Vagina (tissue), 2 donors: ENCODE data around the gene LRRN4CL. TPM values are rescaled to one million over a fixed set of nuclear protein-coding genes. Genes with fewer than 3 reads are reported as not detected.

Experiments
- DNase-seq, 2 donors: peaks; one replicate each; pipeline ENCODE4 v3.0.0-alpha.2; 2017; ENCODE audit errors: extremely low spot score in 2 of 2
- H3K27ac ChIP-seq: fragments of 200-600 bp; sonication (generic); one replicate; pipeline ENCODE4 v1.5.1; 2019
- H3K27me3 ChIP-seq: fragments of 200-600 bp; sonication (generic); one replicate; pipeline ENCODE4 v1.5.1; 2019
- H3K36me3 ChIP-seq, 2 donors: fragments of 200-600 bp; sonication (generic); one replicate each; pipeline ENCODE4 v1.5.1; 2017 to 2019
- H3K4me1 ChIP-seq: fragments of 200-600 bp; sonication (generic); one replicate; pipeline ENCODE4 v1.5.1; 2019
- H3K4me3 ChIP-seq, 2 donors: fragments of 200-600 bp; sonication (generic); 1 replicate in 1 of 2; 2 replicates in 1 of 2; pipeline ENCODE4 v1.5.1; 2016 to 2019
- H3K9me3 ChIP-seq: fragments of 200-600 bp; sonication (generic); one replicate; pipeline ENCODE4 v1.5.1; 2019
- POLR2A ChIP-seq, 2 donors: fragments of 450-650 bp; IDR thresholded peaks; one replicate each; pipeline ENCODE4 v1.6.1; 2017; ENCODE audit warnings: antibody characterized with exemption in 2 of 2, mild to moderate bottlenecking in 2 of 2, moderate library complexity in 2 of 2
- POLR2AphosphoS5 ChIP-seq, 2 donors: sonication (generic); formaldehyde crosslinking; IDR thresholded peaks; one replicate each; pipeline ENCODE4 v1.9.0; 2017; ENCODE audit warnings: antibody characterized with exemption in 2 of 2, mild to moderate bottlenecking in 2 of 2, low read depth in 1 of 2; ENCODE audit not compliant: insufficient read depth in 1 of 2
- intact Hi-C: fragments of 100-400 bp; cut with DNase I; formaldehyde crosslinking; loops from one replicate; pipeline ENCODE4 v1.15.1; 2023
- small RNA-seq: library from RNA; depleted of rRNA; stranded (forward); fragments of <200 nt; gene quantifications from one replicate; pipeline ENCODE3, GENCODE V24; 2016
- total RNA-seq: library from RNA; depleted of rRNA; stranded (reverse); fragments of >200 nt; gene quantifications from one replicate; pipeline ENCODE4 v1.2.3, GENCODE V29; 2016
- TF ChIP-seq, protein P1 (sequence below), 3 experiments: fragments of 450-650 bp in 2 of 3; fragments of 200-600 bp in 1 of 3; sonication (generic) in 1 of 3; IDR thresholded peaks; one replicate each; pipeline ENCODE4 v1.5.1; 2017 to 2019; ENCODE audit warnings: antibody characterized with exemption in 3 of 3, mild to moderate bottlenecking in 2 of 3, moderate library complexity in 2 of 3

The LRRN4CL gene
- total RNA-seq, 1 donor from 2014 or later = 45.2 TPM

DNA sequence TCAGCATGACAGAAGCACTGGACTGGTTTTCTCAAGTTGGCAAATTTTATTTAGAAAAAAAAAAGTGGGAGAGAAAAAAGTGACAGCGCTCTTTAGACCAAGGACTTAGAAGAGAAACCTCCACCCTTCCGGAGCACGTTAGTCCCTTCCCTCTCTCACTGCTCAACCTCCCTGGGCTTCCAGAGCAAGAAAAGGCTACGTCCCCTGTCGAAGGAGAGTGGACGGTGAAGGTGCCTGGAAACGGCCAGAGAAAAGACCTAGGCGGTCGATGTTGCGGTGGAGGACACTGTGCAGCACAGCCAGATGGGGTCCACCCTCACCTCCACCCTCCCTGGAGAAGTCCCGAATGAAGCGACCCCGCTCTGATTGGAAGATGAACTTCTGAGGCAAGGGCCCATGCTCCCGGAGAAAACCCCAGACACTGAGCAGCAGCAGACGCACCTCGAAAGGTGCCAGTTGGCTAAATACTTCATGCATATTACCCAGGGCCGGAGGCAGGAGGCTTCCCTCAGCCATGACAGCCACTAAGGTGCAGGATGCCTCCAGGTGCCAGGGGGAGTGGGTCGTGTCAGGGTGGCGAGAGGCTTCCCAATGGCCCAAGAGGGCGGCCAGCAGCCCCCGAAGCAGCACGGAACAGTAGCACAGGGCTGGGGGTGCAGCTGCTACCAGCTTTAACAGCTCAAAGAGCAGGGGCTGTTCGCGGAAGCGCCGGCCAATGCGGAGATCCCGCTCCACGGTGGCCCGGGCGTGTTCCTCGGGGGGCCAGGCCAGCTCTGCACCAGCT is 42.3 kb downstream of the LRRN4CL start:
- no peak for DNase-seq
- Histone ChIP-seq H3K4me3 (peak overlapping the region in 1 of 2 donors; percentile 100), H3K36me3 (peaks cover 0 to 34% of the 10 kb centered on the region in 2 donors), H3K4me1 (peaks cover 35% of the 10 kb centered on the region), H3K27me3 (no peaks in the 10 kb centered on the region), H3K9me3 (no peaks in the 10 kb centered on the region), H3K27ac (peak overlapping the region; percentile 92)
- TF ChIP-seq POLR2A (IDR thresholded peaks at IDR 0.05) (no peak), POLR2AphosphoS5 (IDR thresholded peaks at IDR 0.05; ENCODE audit: insufficient read depth in 1 of 2, low read depth in 1 of 2) (no peak)
- TF ChIP-seq, protein P1, sequence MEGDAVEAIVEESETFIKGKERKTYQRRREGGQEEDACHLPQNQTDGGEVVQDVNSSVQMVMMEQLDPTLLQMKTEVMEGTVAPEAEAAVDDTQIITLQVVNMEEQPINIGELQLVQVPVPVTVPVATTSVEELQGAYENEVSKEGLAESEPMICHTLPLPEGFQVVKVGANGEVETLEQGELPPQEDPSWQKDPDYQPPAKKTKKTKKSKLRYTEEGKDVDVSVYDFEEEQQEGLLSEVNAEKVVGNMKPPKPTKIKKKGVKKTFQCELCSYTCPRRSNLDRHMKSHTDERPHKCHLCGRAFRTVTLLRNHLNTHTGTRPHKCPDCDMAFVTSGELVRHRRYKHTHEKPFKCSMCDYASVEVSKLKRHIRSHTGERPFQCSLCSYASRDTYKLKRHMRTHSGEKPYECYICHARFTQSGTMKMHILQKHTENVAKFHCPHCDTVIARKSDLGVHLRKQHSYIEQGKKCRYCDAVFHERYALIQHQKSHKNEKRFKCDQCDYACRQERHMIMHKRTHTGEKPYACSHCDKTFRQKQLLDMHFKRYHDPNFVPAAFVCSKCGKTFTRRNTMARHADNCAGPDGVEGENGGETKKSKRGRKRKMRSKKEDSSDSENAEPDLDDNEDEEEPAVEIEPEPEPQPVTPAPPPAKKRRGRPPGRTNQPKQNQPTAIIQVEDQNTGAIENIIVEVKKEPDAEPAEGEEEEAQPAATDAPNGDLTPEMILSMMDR (IDR thresholded peaks at IDR 0.05) = no peak
- intact Hi-C loops = no loop called here

DNA sequence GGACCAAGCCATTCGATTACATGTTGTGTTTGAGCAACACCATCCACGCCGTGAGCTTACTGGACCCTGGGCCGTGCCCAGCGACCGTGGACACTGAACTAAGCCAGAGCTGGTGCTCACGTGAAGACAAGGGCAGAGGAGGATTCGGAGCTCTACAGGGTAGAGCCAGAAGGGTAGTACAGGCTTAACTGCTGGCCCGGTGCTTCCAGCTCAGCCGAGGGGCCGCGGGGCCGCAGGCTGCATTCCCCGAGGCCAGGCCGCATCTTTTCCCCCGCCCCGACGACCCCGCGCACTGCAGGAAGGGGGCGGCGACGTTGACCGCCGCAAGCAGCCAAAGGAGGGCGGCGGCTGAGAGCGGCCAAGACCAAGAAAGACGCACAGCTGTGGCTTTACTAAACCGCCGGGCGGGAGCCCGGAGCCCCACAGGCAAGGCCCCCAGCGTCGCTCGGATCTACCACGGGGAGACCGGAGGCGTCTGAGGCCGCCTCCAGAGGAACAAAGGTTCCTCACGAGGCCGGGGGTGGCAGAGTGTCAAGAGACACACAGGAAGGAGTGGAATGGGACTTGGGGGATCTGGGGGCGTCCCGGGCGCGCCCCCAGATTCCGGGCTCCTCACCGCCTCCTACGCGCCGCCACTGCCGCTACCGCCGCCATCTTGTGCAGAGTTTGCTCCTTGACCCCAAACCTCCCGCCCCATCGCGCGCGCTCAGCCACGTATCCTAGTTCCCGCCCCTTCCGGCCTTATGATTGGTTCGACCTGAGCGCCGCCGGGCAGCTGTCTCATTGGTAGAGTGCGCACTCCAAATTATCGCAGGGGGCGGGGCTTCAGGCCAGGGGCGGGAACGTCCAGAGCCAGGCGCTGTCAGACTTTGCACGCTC is 43.1 kb downstream of the LRRN4CL start, which contains the start of gene GANAB:
Gene GANAB, minus strand, starts transcription at position 668 of the 879 bp plus-strand sequence. Its CDS starts 14 bp downstream, at position 654.
- Histone ChIP-seq H3K4me3 (peak within 1 kb of the TSS; percentile 64 to 100), H3K4me1 (peaks cover 35% of the 10 kb centered on the region), H3K27ac (peak within 1 kb of the TSS; percentile 92), H3K9me3 (no peaks in the 10 kb centered on the region), H3K36me3 (peaks cover 0 to 34% of the 10 kb centered on the region in 2 donors), H3K27me3 (no peaks in the 10 kb centered on the region)
- TF ChIP-seq POLR2AphosphoS5 (IDR thresholded peaks at IDR 0.05; ENCODE audit: insufficient read depth in 1 of 2, low read depth in 1 of 2) (peak; percentile 94), POLR2A (IDR thresholded peaks at IDR 0.05) (peak in 1 of 2 donors; percentile 77)
- TF ChIP-seq, protein P1 (IDR thresholded peaks at IDR 0.05) = no peak
- DNase-seq = peak in 1 of 2 donors; percentile 97
- intact Hi-C loops = no loop called here

DNA sequence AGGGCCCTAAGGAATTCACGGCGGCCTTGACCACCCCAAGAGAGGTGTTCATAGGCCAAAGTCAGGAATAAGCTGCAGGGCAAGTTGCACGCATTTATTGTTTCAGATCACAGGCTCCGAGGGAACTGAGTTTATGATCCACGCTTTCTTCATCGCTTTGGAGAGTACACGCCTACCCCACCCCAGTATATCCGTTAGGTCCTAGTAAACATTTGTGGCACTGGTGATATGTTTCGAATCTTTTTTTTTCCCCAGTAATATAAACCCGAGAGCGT is 43.7 kb downstream of the LRRN4CL start:
- TF ChIP-seq POLR2AphosphoS5 (IDR thresholded peaks at IDR 0.05; ENCODE audit: insufficient read depth in 1 of 2, low read depth in 1 of 2) = no peak
- TF ChIP-seq POLR2A (IDR thresholded peaks at IDR 0.05) = no peak
- TF ChIP-seq, protein P1 (IDR thresholded peaks at IDR 0.05) = no peak
- intact Hi-C loops = no loop called here
- DNase-seq = no peak
- no peaks in the 10 kb centered on the region for H3K27me3 ChIP-seq
- H3K36me3 ChIP-seq = peaks cover 0 to 34% of the 10 kb centered on the region in 2 donors
- H3K27ac ChIP-seq = peak overlapping the region; percentile 92
- peaks cover 32% of the 10 kb centered on the region for H3K4me1 ChIP-seq
- peak overlapping the region; percentile 64 to 100 for H3K4me3 ChIP-seq
- H3K9me3 ChIP-seq = no peaks in the 10 kb centered on the region

DNA sequence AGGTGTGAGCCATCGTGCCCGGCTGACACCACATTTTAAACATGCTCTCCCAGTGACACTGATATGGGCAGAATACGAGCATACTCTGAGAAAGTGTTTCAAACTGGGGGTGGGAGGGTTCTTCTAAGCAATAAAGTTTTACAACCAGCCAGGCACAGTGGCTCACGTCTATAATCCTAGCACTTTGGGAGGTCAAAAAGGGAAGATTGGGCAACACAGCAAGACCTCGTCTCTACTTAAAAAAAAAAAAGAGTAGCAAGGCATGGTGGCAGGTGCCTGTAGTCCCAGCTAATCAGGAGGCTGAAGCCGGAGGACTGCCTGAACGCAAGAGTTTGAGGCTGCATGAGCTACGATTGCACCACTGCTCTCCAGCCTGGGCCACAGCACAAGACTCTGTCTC is 45.1 kb downstream of the LRRN4CL start:
- H3K4me1 ChIP-seq = peaks cover 32% of the 10 kb centered on the region
- intact Hi-C loops = no loop called here
- H3K4me3 ChIP-seq = no peak overlapping the region
- no peaks in the 10 kb centered on the region for H3K27me3 ChIP-seq
- no peak for DNase-seq
- no peak for TF ChIP-seq POLR2AphosphoS5 (IDR thresholded peaks at IDR 0.05; ENCODE audit: insufficient read depth in 1 of 2, low read depth in 1 of 2)
- TF ChIP-seq, protein P1 (IDR thresholded peaks at IDR 0.05) = no peak
- TF ChIP-seq POLR2A (IDR thresholded peaks at IDR 0.05) = no peak
- H3K9me3 ChIP-seq = no peaks in the 10 kb centered on the region
- H3K36me3 ChIP-seq = peaks cover 0 to 33% of the 10 kb centered on the region in 2 donors
- H3K27ac ChIP-seq = no peak overlapping the region

Small RNA genes within 50 kb of the gene (small RNA-seq; reads per million reads assigned to genes)
- not detected for gene SNORA57

Other genes starting within 250 kb of the LRRN4CL start
- 828 TPM for gene AHNAK, start 142.7 kb downstream of the LRRN4CL start, total RNA-seq
- gene EEF1G, start 115.6 kb downstream of the LRRN4CL start, total RNA-seq = 1,183 TPM
- gene TUT1, start 98.0 kb downstream of the LRRN4CL start, total RNA-seq = 12.0 TPM
- 96.3 TPM for gene MTA2, start 87.7 kb downstream of the LRRN4CL start, total RNA-seq
- 69.0 TPM for gene EML3, start 76.8 kb downstream of the LRRN4CL start, total RNA-seq
- gene ROM1, start 76.3 kb downstream of the LRRN4CL start, total RNA-seq = 6.1 TPM
- 41.7 TPM for gene B3GAT3, start 67.5 kb downstream of the LRRN4CL start, total RNA-seq
- gene GANAB, start 42.9 kb downstream of the LRRN4CL start, total RNA-seq = 129 TPM
- 16.2 TPM for gene INTS5, start 36.2 kb downstream of the LRRN4CL start, total RNA-seq
- 44.2 TPM for gene C11orf98, start 24.3 kb downstream of the LRRN4CL start, total RNA-seq
- 28.7 TPM for gene CSKMT, start 24.2 kb downstream of the LRRN4CL start, total RNA-seq
- 6.9 TPM for gene UQCC3, start 17.9 kb downstream of the LRRN4CL start, total RNA-seq
- 6.9 TPM for gene LBHD1, start 17.3 kb downstream of the LRRN4CL start, total RNA-seq
- 216 TPM for gene UBXN1, start 10.5 kb downstream of the LRRN4CL start, total RNA-seq
- gene BSCL2, start 17.9 kb upstream of the LRRN4CL start, total RNA-seq = 74.9 TPM
- 2.5 TPM for gene GNG3, start 18.1 kb upstream of the LRRN4CL start, total RNA-seq
- 30.7 TPM for gene HNRNPUL2, start 37.9 kb upstream of the LRRN4CL start, total RNA-seq
- 18.7 TPM for gene TTC9C, start 39.0 kb upstream of the LRRN4CL start, total RNA-seq
- gene ZBTB3, start 64.6 kb upstream of the LRRN4CL start, total RNA-seq = 6.1 TPM
- gene POLR2G, start 72.0 kb upstream of the LRRN4CL start, total RNA-seq = 52.8 TPM
- 24.8 TPM for gene TAF6L, start 81.9 kb upstream of the LRRN4CL start, total RNA-seq
- 61.9 TPM for gene TMEM179B, start 97.9 kb upstream of the LRRN4CL start, total RNA-seq
- gene TMEM223, start 102.5 kb upstream of the LRRN4CL start, total RNA-seq = 19.6 TPM
- 64.1 TPM for gene NXF1, start 115.9 kb upstream of the LRRN4CL start, total RNA-seq
- gene STX5, start 142.5 kb upstream of the LRRN4CL start, total RNA-seq = 35.6 TPM
- gene TEX54, start 143.3 kb upstream of the LRRN4CL start, total RNA-seq = not detected
- 51.8 TPM for gene WDR74, start 150.1 kb upstream of the LRRN4CL start, total RNA-seq
- 169 TPM for gene SLC3A2, start 191.4 kb upstream of the LRRN4CL start, total RNA-seq
- gene CHRM1, start 231.8 kb upstream of the LRRN4CL start, total RNA-seq = not detected